ENCODE measurements around the gene PTPN22.

DNA sequence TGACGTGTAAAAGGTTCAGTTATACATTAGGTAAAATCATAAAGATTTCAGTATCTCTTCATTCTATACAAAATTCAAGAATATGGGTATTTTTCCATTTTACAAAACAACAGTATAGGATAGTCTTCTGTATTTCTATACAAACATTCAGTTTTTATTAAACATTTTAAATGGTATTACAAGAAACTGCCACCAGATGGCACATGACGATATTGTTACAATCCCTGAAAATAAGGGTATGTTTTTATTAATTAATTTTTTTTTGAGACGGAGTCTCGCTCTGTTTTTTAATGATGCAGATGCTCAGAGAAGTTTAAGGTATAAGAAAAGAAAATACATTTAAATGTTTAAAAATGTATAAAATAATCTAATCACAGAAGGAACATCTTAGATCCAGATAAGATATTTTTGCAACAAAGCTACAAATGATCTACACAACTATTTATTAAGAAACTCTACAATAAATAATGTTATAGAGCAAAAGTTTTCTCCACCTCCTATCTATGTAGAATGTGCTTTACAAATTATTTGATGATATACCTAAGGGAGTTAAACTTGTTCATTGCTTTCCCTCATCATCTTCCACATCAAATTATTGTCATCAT is 35.7 kb downstream of the PTPN22 start:
- TF ChIP-seq, protein P1, sequence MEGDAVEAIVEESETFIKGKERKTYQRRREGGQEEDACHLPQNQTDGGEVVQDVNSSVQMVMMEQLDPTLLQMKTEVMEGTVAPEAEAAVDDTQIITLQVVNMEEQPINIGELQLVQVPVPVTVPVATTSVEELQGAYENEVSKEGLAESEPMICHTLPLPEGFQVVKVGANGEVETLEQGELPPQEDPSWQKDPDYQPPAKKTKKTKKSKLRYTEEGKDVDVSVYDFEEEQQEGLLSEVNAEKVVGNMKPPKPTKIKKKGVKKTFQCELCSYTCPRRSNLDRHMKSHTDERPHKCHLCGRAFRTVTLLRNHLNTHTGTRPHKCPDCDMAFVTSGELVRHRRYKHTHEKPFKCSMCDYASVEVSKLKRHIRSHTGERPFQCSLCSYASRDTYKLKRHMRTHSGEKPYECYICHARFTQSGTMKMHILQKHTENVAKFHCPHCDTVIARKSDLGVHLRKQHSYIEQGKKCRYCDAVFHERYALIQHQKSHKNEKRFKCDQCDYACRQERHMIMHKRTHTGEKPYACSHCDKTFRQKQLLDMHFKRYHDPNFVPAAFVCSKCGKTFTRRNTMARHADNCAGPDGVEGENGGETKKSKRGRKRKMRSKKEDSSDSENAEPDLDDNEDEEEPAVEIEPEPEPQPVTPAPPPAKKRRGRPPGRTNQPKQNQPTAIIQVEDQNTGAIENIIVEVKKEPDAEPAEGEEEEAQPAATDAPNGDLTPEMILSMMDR (optimal IDR thresholded peaks at IDR 0.05 in 1 of 3, IDR thresholded peaks at IDR 0.05 in 1 of 3, conservative IDR thresholded peaks at IDR 0.05 in 1 of 3; ENCODE audit: extremely low read depth in 1 of 3, insufficient read depth in 2 of 3, low read length in 3 of 3), result peak in 1 of 3 experiments; percentile 9
- no peak for TF ChIP-seq EZH2 (IDR thresholded peaks at IDR 0.05; ENCODE audit: low read length)
